HEK293 (cell line): ENCODE data around the gene MAN2A2.

ENCODE experiments used
- GLIS1 ChIP-seq: fragments of 450-650 bp; formaldehyde crosslinking; IDR thresholded peaks from 2 replicates; pipeline ENCODE4 v1.5.1; 2016; ENCODE audit warnings: missing biosample characterization, missing genetic modification characterization
- PRDM2 ChIP-seq: fragments of 450-650 bp; formaldehyde crosslinking; IDR thresholded peaks from 2 replicates; pipeline ENCODE4 v1.5.1; 2016; ENCODE audit warnings: missing biosample characterization, missing genetic modification characterization, borderline replicate concordance
- PRDM4 ChIP-seq: fragments of 450-650 bp; formaldehyde crosslinking; IDR thresholded peaks from 2 replicates; pipeline ENCODE4 v1.5.1; 2017; ENCODE audit warnings: missing biosample characterization, missing genetic modification characterization
- TRIM28 ChIP-seq: IDR thresholded peaks from 2 replicates; pipeline ENCODE4 v1.6.1; 2011; ENCODE audit warnings: low read length, control low read depth, borderline replicate concordance
- YY1 ChIP-seq: fragments of 450-650 bp; formaldehyde crosslinking; IDR thresholded peaks from 2 replicates; pipeline ENCODE4 v1.5.1; 2018; ENCODE audit warnings: missing biosample characterization, missing genetic modification characterization
- YY2 ChIP-seq: fragments of 450-650 bp; formaldehyde crosslinking; IDR thresholded peaks from 2 replicates; pipeline ENCODE4 v1.5.1; 2016; ENCODE audit warnings: missing biosample characterization, missing genetic modification characterization
- ZBTB48 ChIP-seq: fragments of 450-650 bp; formaldehyde crosslinking; IDR thresholded peaks from 2 replicates; pipeline ENCODE4 v1.5.1; 2016; ENCODE audit warnings: missing biosample characterization, missing genetic modification characterization
- ZNF18 ChIP-seq: fragments of 450-650 bp; formaldehyde crosslinking; IDR thresholded peaks from 2 replicates; pipeline ENCODE4 v1.5.1; 2016; ENCODE audit warnings: missing biosample characterization, missing genetic modification characterization
- ZNF223 ChIP-seq: fragments of 450-650 bp; formaldehyde crosslinking; IDR thresholded peaks from 2 replicates; pipeline ENCODE4 v1.5.1; 2016; ENCODE audit warnings: missing biosample characterization, missing genetic modification characterization
- ZNF23 ChIP-seq: fragments of 450-650 bp; formaldehyde crosslinking; IDR thresholded peaks from 2 replicates; pipeline ENCODE4 v1.5.1; 2016; ENCODE audit warnings: missing biosample characterization, missing genetic modification characterization, borderline replicate concordance
- ZNF350 ChIP-seq: fragments of 450-650 bp; formaldehyde crosslinking; IDR thresholded peaks from 2 replicates; pipeline ENCODE4 v1.5.0; 2017; ENCODE audit warnings: missing biosample characterization, mild to moderate bottlenecking, missing genetic modification characterization
- ZNF37A ChIP-seq: fragments of 450-650 bp; IDR thresholded peaks from 2 replicates; pipeline ENCODE4 v1.5.1; 2018; ENCODE audit warnings: missing biosample characterization, missing genetic modification characterization
- ZNF510 ChIP-seq: fragments of 450-650 bp; formaldehyde crosslinking; IDR thresholded peaks from 2 replicates; pipeline ENCODE4 v1.5.1; 2018; ENCODE audit warnings: mild to moderate bottlenecking, missing genetic modification characterization, missing biosample characterization; ENCODE audit not compliant: insufficient replicate concordance
- ZNF560 ChIP-seq: fragments of 450-650 bp; formaldehyde crosslinking; IDR thresholded peaks from 2 replicates; pipeline ENCODE4 v1.5.1; 2017; ENCODE audit warnings: missing biosample characterization, missing genetic modification characterization, borderline replicate concordance
- ZNF585B ChIP-seq: fragments of 450-650 bp; formaldehyde crosslinking; IDR thresholded peaks from 2 replicates; pipeline ENCODE4 v1.5.1; 2016; ENCODE audit warnings: missing biosample characterization, missing genetic modification characterization
- ZNF600 ChIP-seq: fragments of 450-650 bp; formaldehyde crosslinking; IDR thresholded peaks from 2 replicates; pipeline ENCODE4 v1.5.1; 2016; ENCODE audit warnings: missing biosample characterization, missing genetic modification characterization
- ZNF623 ChIP-seq: fragments of 450-650 bp; formaldehyde crosslinking; IDR thresholded peaks from 2 replicates; pipeline ENCODE4 v1.5.1; 2016; ENCODE audit warnings: missing biosample characterization, missing genetic modification characterization
- ZNF658 ChIP-seq: fragments of 450-650 bp; formaldehyde crosslinking; IDR thresholded peaks from 2 replicates; pipeline ENCODE4; 2016; ENCODE audit warnings: missing biosample characterization, missing genetic modification characterization
- ZNF768 ChIP-seq: fragments of 450-650 bp; formaldehyde crosslinking; IDR thresholded peaks from 2 replicates; pipeline ENCODE4 v1.5.1; 2018; ENCODE audit warnings: missing biosample characterization, mild to moderate bottlenecking, missing genetic modification characterization
- ZNF830 ChIP-seq: fragments of 450-650 bp; IDR thresholded peaks from 2 replicates; pipeline ENCODE4 v1.5.0; 2018; ENCODE audit warnings: missing biosample characterization, missing genetic modification characterization, low read depth, mild to moderate bottlenecking, moderate library complexity
- TF ChIP-seq, protein P1 (sequence below): fragments of 450-650 bp; formaldehyde crosslinking; IDR thresholded peaks from 2 replicates; pipeline ENCODE4 v1.5.1; 2016; ENCODE audit warnings: missing biosample characterization, missing genetic modification characterization
- TF ChIP-seq, protein P2 (sequence below): fragments of 450-650 bp; formaldehyde crosslinking; IDR thresholded peaks from 2 replicates; pipeline ENCODE4 v1.5.1; 2017; ENCODE audit warnings: missing biosample characterization, missing genetic modification characterization
- TF ChIP-seq, protein P3 (sequence below): IDR thresholded peaks from 2 replicates; pipeline ENCODE4 v1.6.1; 2011; ENCODE audit warnings: mild to moderate bottlenecking, low read depth, low read length, borderline replicate concordance

MAN2A2 gene

GRCh38 chr15:90860942-90861675 lies 42.0 kb upstream of the MAN2A2 start (continued):
- TF ChIP-seq PRDM2 (tag by site-specific recombination) (no peak), TRIM28 (no peak), ZNF768 (tag by site-specific recombination) (no peak), YY2 (tag by site-specific recombination) (no peak), ZNF510 (tag by site-specific recombination) (no peak), ZNF23 (tag by site-specific recombination) (no peak), ZNF658 (tag by site-specific recombination) (no peak), ZNF223 (no peak), ZBTB48 (tag by site-specific recombination) (no peak), ZNF18 (tag by site-specific recombination) (peak; percentile 26; the same call in 1 of the 2 replicates), ZNF623 (tag by site-specific recombination) (no peak; the same call in 1 of the 2 replicates), ZNF830 (tag by site-specific recombination) (no peak), ZNF560 (no peak), PRDM4 (tag by site-specific recombination) (no peak; the same call in 1 of the 2 replicates), ZNF600 (tag by site-specific recombination) (peak; percentile 90), ZNF350 (tag by site-specific recombination) (no peak), GLIS1 (tag by site-specific recombination) (no peak), YY1 (tag by site-specific recombination) (no peak), ZNF37A (tag by site-specific recombination) (no peak), ZNF585B (tag by site-specific recombination) (no peak)
- TF ChIP-seq, protein P1, sequence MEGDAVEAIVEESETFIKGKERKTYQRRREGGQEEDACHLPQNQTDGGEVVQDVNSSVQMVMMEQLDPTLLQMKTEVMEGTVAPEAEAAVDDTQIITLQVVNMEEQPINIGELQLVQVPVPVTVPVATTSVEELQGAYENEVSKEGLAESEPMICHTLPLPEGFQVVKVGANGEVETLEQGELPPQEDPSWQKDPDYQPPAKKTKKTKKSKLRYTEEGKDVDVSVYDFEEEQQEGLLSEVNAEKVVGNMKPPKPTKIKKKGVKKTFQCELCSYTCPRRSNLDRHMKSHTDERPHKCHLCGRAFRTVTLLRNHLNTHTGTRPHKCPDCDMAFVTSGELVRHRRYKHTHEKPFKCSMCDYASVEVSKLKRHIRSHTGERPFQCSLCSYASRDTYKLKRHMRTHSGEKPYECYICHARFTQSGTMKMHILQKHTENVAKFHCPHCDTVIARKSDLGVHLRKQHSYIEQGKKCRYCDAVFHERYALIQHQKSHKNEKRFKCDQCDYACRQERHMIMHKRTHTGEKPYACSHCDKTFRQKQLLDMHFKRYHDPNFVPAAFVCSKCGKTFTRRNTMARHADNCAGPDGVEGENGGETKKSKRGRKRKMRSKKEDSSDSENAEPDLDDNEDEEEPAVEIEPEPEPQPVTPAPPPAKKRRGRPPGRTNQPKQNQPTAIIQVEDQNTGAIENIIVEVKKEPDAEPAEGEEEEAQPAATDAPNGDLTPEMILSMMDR (tag by site-specific recombination), result no peak
- TF ChIP-seq, protein P2, sequence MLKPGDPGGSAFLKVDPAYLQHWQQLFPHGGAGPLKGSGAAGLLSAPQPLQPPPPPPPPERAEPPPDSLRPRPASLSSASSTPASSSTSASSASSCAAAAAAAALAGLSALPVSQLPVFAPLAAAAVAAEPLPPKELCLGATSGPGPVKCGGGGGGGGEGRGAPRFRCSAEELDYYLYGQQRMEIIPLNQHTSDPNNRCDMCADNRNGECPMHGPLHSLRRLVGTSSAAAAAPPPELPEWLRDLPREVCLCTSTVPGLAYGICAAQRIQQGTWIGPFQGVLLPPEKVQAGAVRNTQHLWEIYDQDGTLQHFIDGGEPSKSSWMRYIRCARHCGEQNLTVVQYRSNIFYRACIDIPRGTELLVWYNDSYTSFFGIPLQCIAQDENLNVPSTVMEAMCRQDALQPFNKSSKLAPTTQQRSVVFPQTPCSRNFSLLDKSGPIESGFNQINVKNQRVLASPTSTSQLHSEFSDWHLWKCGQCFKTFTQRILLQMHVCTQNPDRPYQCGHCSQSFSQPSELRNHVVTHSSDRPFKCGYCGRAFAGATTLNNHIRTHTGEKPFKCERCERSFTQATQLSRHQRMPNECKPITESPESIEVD (tag by site-specific recombination), result peak; percentile 80
- TF ChIP-seq, protein P3, sequence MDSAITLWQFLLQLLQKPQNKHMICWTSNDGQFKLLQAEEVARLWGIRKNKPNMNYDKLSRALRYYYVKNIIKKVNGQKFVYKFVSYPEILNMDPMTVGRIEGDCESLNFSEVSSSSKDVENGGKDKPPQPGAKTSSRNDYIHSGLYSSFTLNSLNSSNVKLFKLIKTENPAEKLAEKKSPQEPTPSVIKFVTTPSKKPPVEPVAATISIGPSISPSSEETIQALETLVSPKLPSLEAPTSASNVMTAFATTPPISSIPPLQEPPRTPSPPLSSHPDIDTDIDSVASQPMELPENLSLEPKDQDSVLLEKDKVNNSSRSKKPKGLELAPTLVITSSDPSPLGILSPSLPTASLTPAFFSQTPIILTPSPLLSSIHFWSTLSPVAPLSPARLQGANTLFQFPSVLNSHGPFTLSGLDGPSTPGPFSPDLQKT, result no peak
